SU-DHL-6 (cell line): Measurements from ENCODE around the gene DCAKD.

ENCODE experiments used
- H2AFZ ChIP-seq: fragments of 200-600 bp; sonication (generic); 2 replicates; pipeline ENCODE4 v1.6.1; 2014; ENCODE audit warnings: low read depth, mild to moderate bottlenecking, moderate library complexity, mixed read lengths, antibody characterized with exemption, low read length; ENCODE audit not compliant: severe bottlenecking
- H3F3A ChIP-seq: fragments of 200-600 bp; shearing (Covaris generic); 2 replicates; pipeline ENCODE4 v1.6.0; 2016; ENCODE audit warnings: antibody characterized with exemption, mild to moderate bottlenecking; ENCODE audit not compliant: insufficient read depth
- H3K27ac ChIP-seq: fragments of 200-600 bp; sonication (generic); 2 replicates; pipeline ENCODE4 v1.5.1; 2016; ENCODE audit warnings: low read depth, mild to moderate bottlenecking, low read length, moderate library complexity, mixed read lengths
- H3K27me3 ChIP-seq: fragments of 200-600 bp; sonication (generic), shearing (Covaris generic); 2 replicates; pipeline ENCODE4 v1.6.0; 2014; ENCODE audit warnings: mild to moderate bottlenecking, low read length
- H3K36me3 ChIP-seq: fragments of 200-600 bp; sonication (generic); 2 replicates; pipeline ENCODE4 v1.6.1; 2014; ENCODE audit warnings: mild to moderate bottlenecking, low read length, mixed read lengths
- H3K4me2 ChIP-seq: fragments of 300-600, 200-600 bp; shearing (Covaris generic), sonication (generic); 2 replicates; pipeline ENCODE4 v1.6.0; 2014; ENCODE audit warnings: low read length, low read depth, mild to moderate bottlenecking; ENCODE audit not compliant: poor library complexity, severe bottlenecking
- H3K4me3 ChIP-seq: fragments of 200-600 bp; sonication (generic); 2 replicates; pipeline ENCODE4 v1.5.1; 2014; ENCODE audit warnings: antibody characterized with exemption, low read length, mild to moderate bottlenecking, mixed read lengths; ENCODE audit not compliant: insufficient read depth, poor library complexity, severe bottlenecking
- H3K79me2 ChIP-seq: fragments of 200-600 bp; sonication (generic); 2 replicates; pipeline ENCODE4 v1.6.1; 2014; ENCODE audit warnings: mild to moderate bottlenecking, low read length, moderate library complexity; ENCODE audit not compliant: insufficient read depth
- H3K9ac ChIP-seq: fragments of 200-600 bp; sonication (generic); 2 replicates; pipeline ENCODE4 v1.7.0; 2014; ENCODE audit warnings: mild to moderate bottlenecking, low read length
- H3K9me2 ChIP-seq: fragments of 200-600 bp; sonication (generic); replicated peaks from 2 replicates; pipeline ENCODE4 v1.6.1; 2014; ENCODE audit warnings: low read length; ENCODE audit not compliant: insufficient read depth
- H3K9me3 ChIP-seq: fragments of 200-600 bp; sonication (generic); 2 replicates; pipeline ENCODE4 v1.6.1; 2014; ENCODE audit warnings: low read length, mixed read lengths; ENCODE audit not compliant: insufficient read depth
- H4K20me1 ChIP-seq: fragments of 200-600 bp; sonication (generic); 2 replicates; pipeline ENCODE4 v1.6.1; 2014; ENCODE audit warnings: low read depth, mild to moderate bottlenecking, antibody characterized with exemption, low read length, moderate library complexity, mixed read lengths
- CTCF ChIP-seq: fragments of 200-600 bp; sonication (generic); IDR thresholded peaks from one replicate; pipeline ENCODE4 v1.5.1; 2017; ENCODE audit warnings: antibody characterized with exemption, mild to moderate bottlenecking, low read length, moderate library complexity; ENCODE audit not compliant: insufficient read depth, poor library complexity, severe bottlenecking
- EZH2phosphoT487 ChIP-seq: fragments of 200-600 bp; sonication (generic), shearing (Covaris generic); conservative IDR thresholded peaks from 2 replicates; pipeline ENCODE4 v1.6.1; 2018; ENCODE audit warnings: mild to moderate bottlenecking, antibody characterized with exemption, low read length, moderate library complexity, mixed read lengths

The DCAKD gene

GRCh38 chr17:45020354-45021138, 30.9 kb downstream of the DCAKD start:
- H3K27me3 ChIP-seq, result no peaks in the 10 kb centered on the region
- no peak for TF ChIP-seq CTCF
- no peak for TF ChIP-seq EZH2phosphoT487

GRCh38 chr17:45018848-45019711, 32.4 kb downstream of the DCAKD start:
- no peak overlapping the region for H3K27ac ChIP-seq
- no peaks in the 10 kb centered on the region for H3K9me3 ChIP-seq
- no peaks in the 10 kb centered on the region for H3K27me3 ChIP-seq
- H4K20me1 ChIP-seq, result no peaks in the 10 kb centered on the region
- peak overlapping the region; percentile 24; the same call in 1 of the 2 replicates for H3K9ac ChIP-seq
- TF ChIP-seq CTCF, result peak; percentile 9
- no peak for TF ChIP-seq EZH2phosphoT487
- peak overlapping the region; percentile 60 for H3K4me2 ChIP-seq
- H3F3A ChIP-seq, result no peaks in the 10 kb centered on the region
- no peaks in the 10 kb centered on the region for H3K36me3 ChIP-seq
- H3K4me3 ChIP-seq, result peak overlapping the region; percentile 30
- H3K79me2 ChIP-seq, result no peaks in the 10 kb centered on the region
- no peaks in the 10 kb centered on the region for H3K9me2 ChIP-seq
- H2AFZ ChIP-seq, result peak overlapping the region; percentile 65

More at GRCh38 chr17:45020354-45021138, 30.9 kb downstream of the DCAKD start:
- Histone ChIP-seq H3K36me3 (no peaks in the 10 kb centered on the region), H3F3A (no peaks in the 10 kb centered on the region), H3K27ac (no peak overlapping the region), H2AFZ (no peak overlapping the region), H3K79me2 (no peaks in the 10 kb centered on the region), H3K4me3 (no peak overlapping the region), H3K9me2 (no peaks in the 10 kb centered on the region), H3K9ac (no peak overlapping the region), H3K4me2 (no peak overlapping the region), H4K20me1 (no peaks in the 10 kb centered on the region), H3K9me3 (no peaks in the 10 kb centered on the region)

- Histone ChIP-seq H3K9ac (peak overlapping the region; percentile 24; the same call in 1 of the 2 replicates), H3K27ac (no peak overlapping the region), H3K4me3 (no peak overlapping the region), H3K36me3 (no peaks in the 10 kb centered on the region), H3K79me2 (no peaks in the 10 kb centered on the region), H4K20me1 (no peaks in the 10 kb centered on the region), H3F3A (no peaks in the 10 kb centered on the region), H2AFZ (peak overlapping the region; percentile 65), H3K9me3 (no peaks in the 10 kb centered on the region), H3K9me2 (no peaks in the 10 kb centered on the region), H3K27me3 (no peaks in the 10 kb centered on the region), H3K4me2 (peak overlapping the region; percentile 60)
- TF ChIP-seq CTCF (no peak), EZH2phosphoT487 (no peak)
Measured at GRCh38 chr17:45018514-45018847, 33.0 kb downstream of the DCAKD start.
